ENCODE measurements around the gene GCAT.

The GCAT gene

DNA sequence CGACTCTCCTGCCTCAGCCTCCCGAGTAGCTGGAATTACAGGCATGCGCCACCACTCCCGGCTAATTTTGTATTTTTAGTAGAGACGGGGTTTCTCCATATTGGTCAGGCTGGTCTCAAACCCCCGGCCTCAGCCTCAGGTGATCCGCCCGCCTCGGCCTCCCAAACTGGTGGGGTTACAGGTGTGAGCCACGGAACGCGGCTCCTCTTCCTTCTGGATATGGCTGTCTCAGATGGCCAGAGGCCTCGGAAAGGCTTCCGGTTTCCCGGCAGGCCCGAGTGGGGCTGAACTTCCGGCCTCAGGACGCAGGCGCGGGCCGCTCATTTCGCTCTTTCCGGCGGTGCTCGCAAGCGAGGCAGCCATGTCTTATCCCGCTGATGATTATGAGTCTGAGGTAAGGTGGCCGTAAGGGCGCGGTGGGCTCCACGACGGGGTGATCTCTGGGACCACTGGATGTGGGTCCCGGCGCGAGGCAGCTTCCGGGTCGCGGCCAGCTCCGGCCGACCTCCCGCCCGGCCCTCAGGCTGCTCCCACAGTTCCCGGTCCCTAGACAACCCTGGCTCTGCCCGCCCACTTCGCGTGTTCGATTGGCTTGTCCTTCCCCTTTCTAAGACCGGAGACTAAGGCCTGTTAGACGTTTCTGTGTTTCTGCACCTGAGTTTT lies 41.5 kb downstream of the GCAT start, which contains the start of gene EIF3L:
Gene EIF3L, plus strand, starts transcription at position 331 of the 663 bp plus-strand sequence. Its CDS starts 31 bp downstream, at position 362.
- peak within 1 kb of the TSS; percentile 80 for H3K4me3 ChIP-seq (ENCODE audit: low read depth, low read length)
- no peak for TF ChIP-seq CTCF (IDR thresholded peaks at IDR 0.05; ENCODE audit: low read depth, low read length)

- no peak for TF ChIP-seq CTCF (IDR thresholded peaks at IDR 0.05; ENCODE audit: low read depth, low read length)
- H3K4me3 ChIP-seq (ENCODE audit: low read depth, low read length): no peak overlapping the region
Measured at GRCh38 chr22:37850801-37851200, 43.1 kb downstream of the GCAT start.

DNA sequence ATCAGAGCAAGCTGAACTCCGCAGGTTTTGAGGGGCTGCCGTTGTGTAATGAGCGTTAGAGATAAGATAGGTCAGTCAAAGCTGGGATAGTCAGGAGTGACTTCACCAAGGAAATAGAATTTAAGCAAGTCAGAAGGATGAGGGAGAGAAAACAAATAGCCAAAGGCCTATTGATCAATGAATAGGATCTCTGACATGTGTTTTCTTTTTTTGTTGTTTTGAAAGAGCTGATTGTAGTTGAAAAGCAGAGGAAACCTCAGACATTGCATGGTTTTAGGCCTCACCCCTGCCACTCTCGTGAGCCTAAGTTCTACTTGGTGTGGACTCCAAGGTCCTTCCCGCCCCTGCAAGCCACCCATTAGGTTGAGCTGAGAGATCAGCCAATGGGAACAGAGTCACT lies 44.7 kb downstream of the GCAT start:
- no peak for TF ChIP-seq CTCF (IDR thresholded peaks at IDR 0.05; ENCODE audit: low read depth, low read length)
- H3K4me3 ChIP-seq (ENCODE audit: low read depth, low read length): no peak overlapping the region

GRCh38 chr22:37854946-37855345 lies 47.2 kb downstream of the GCAT start:
- H3K4me3 ChIP-seq (ENCODE audit: low read depth, low read length): no peak overlapping the region

DNA sequence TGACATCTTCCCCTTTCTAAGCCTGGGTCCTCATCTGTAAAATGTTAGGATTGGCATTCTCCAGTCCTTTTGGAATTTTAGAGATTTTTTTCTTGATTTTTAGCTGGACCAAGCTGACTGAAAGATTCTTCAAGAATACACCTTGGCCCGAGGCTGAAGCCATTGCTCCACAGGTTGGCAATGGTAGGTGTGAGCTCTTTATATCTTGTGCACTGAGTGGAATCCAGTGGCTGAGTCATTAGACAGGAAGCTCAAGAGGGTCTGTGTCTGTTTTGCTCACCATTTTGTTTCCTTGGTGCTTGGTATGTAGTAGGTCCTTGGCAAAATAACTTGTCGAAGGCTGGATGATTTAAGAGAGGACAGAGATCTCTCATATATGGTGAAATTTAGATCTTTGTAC lies 47.7 kb downstream of the GCAT start:
- no peak for TF ChIP-seq CTCF (IDR thresholded peaks at IDR 0.05; ENCODE audit: low read depth, low read length)
- H3K4me3 ChIP-seq (ENCODE audit: low read depth, low read length): no peak overlapping the region

More at GRCh38 chr22:37854946-37855345, 47.2 kb downstream of the GCAT start:
- no peak for TF ChIP-seq CTCF (IDR thresholded peaks at IDR 0.05; ENCODE audit: low read depth, low read length)

DNA sequence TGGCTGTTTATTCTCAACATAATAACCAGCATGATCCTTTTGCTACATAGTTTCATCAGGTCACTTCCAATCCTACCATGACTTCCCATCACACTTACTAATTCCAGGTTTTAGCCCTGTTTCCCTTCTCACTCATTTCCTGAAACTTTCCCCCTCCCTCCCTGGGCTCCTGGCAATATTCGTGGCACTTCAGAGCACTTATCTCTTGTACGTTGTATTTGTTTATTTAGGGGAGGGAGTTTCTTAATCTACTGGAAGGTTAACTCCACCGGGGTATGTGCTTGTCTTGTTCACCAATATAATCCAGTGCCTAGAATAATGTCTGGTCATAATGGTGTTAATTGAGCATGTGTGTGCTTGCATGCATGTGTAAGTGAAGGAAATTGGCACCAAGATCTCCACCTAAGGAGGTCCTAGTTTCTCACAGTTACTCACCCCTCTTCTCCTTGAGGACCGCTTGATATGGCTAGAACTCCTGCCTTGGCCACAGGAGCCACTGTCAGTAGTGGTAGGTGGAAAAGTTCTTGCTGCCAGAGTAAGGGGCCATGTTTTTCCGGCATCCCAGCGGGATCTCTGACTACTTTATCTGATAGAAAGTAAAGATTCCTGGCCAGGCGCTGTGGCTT lies 53.2 kb downstream of the GCAT start:
- TF ChIP-seq CTCF (IDR thresholded peaks at IDR 0.05; ENCODE audit: low read depth, low read length): no peak
- no peak overlapping the region for H3K4me3 ChIP-seq (ENCODE audit: low read depth, low read length)

- TF ChIP-seq CTCF (IDR thresholded peaks at IDR 0.05; ENCODE audit: low read depth, low read length): no peak
- no peak overlapping the region for H3K4me3 ChIP-seq (ENCODE audit: low read depth, low read length)
Measured at GRCh38 chr22:37862570-37863325, 55.0 kb downstream of the GCAT start.

Measured in WI38 (cell line).